RWPE2 (cell line): ENCODE measurements around the gene EIF1AD.

Experiments
- ATAC-seq: fragments of 200-7000 bp; cut with Tn5 transposase; 3 replicates; pipeline ENCODE4 v1.9.1; 2021; ENCODE audit warnings: low read depth
- DNase-seq: peaks from one replicate; pipeline ENCODE4 v3.0.0-alpha.2; 2020; ENCODE audit warnings: low spot score
- H3K27ac ChIP-seq: fragments of 450-650 bp; 2 replicates; pipeline ENCODE4 v1.5.1; 2017; ENCODE audit warnings: mild to moderate bottlenecking; ENCODE audit not compliant: poor library complexity, severe bottlenecking
- H3K27me3 ChIP-seq: fragments of 250-450 bp; sonication (Bioruptor Pico); 2 replicates; pipeline ENCODE4 v1.5.1; 2021; ENCODE audit warnings: mild to moderate bottlenecking, moderate library complexity; ENCODE audit not compliant: insufficient read depth, poor library complexity, severe bottlenecking
- H3K36me3 ChIP-seq: fragments of 250-450 bp; sonication (Bioruptor Pico); 2 replicates; pipeline ENCODE4 v1.5.1; 2020; ENCODE audit warnings: low read depth, mild to moderate bottlenecking, moderate library complexity
- H3K4me1 ChIP-seq: fragments of 250-450 bp; sonication (Bioruptor Pico); 2 replicates; pipeline ENCODE4 v1.5.1; 2021; ENCODE audit warnings: mild to moderate bottlenecking, moderate library complexity; ENCODE audit not compliant: insufficient read depth, poor library complexity, severe bottlenecking
- H3K4me3 ChIP-seq: fragments of 250-450 bp; sonication (Bioruptor Pico); 2 replicates; pipeline ENCODE4 v1.5.1; 2021; ENCODE audit warnings: mild to moderate bottlenecking, moderate library complexity; ENCODE audit not compliant: severe bottlenecking
- H3K9me3 ChIP-seq: fragments of 250-450 bp; sonication (Bioruptor Pico); 2 replicates; pipeline ENCODE4 v1.5.1; 2021; ENCODE audit warnings: mild to moderate bottlenecking, moderate library complexity; ENCODE audit not compliant: severe bottlenecking
- TF ChIP-seq, protein P1 (sequence below): fragments of 450-650 bp; IDR thresholded peaks from one replicate; pipeline ENCODE4 v1.5.1; 2017; ENCODE audit warnings: mild to moderate bottlenecking, moderate library complexity; ENCODE audit not compliant: poor library complexity, severe bottlenecking

Gene EIF1AD

DNA sequence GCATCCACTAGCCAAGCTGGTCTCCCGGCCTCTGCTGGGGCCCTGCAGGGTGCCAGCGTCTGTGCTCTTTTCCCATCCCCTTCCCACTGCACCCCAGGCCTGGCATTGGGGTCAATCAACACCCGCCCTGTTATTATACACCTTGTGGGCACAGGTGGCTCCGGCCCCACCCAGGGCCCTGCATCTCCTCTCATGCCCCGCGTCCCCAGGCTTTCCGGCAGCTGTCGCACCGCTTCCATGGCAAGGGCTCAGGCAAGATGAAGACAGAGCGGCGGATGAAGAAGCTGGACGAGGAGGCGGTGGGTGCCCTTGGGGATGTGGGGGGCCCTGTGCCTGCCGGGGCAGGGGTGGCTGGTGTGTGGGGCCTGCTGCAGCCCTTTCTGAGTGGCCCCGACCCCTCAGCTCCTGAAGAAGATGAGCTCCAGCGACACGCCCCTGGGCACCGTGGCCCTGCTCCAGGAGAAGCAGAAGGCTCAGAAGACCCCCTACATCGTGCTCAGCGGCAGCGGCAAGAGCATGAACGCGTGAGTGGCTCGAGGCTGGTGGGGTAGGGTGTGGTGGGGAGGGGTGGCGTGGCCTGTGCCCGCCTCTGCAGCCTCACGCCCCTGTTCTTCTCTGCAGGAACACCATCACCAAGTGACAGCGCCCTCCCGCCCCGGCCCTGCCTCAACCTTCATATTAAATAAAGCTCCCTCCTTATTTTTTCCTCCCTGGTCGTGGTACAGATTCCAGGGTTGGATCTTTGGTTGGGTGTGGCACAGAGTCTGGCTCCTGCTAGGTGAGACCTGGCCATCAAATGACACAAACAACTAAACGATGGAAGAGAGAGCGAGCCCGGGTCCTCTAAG is 23.3 kb downstream of the EIF1AD start:
- Histone ChIP-seq H3K27ac (no peak overlapping the region), H3K36me3 (peaks cover 33% of the 10 kb centered on the region), H3K9me3 (no peaks in the 10 kb centered on the region), H3K4me1 (no peaks in the 10 kb centered on the region), H3K4me3 (no peak overlapping the region), H3K27me3 (no peaks in the 10 kb centered on the region)
- TF ChIP-seq, protein P1, sequence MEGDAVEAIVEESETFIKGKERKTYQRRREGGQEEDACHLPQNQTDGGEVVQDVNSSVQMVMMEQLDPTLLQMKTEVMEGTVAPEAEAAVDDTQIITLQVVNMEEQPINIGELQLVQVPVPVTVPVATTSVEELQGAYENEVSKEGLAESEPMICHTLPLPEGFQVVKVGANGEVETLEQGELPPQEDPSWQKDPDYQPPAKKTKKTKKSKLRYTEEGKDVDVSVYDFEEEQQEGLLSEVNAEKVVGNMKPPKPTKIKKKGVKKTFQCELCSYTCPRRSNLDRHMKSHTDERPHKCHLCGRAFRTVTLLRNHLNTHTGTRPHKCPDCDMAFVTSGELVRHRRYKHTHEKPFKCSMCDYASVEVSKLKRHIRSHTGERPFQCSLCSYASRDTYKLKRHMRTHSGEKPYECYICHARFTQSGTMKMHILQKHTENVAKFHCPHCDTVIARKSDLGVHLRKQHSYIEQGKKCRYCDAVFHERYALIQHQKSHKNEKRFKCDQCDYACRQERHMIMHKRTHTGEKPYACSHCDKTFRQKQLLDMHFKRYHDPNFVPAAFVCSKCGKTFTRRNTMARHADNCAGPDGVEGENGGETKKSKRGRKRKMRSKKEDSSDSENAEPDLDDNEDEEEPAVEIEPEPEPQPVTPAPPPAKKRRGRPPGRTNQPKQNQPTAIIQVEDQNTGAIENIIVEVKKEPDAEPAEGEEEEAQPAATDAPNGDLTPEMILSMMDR = no peak
- ATAC-seq (no peak), DNase-seq (no peak)

DNA sequence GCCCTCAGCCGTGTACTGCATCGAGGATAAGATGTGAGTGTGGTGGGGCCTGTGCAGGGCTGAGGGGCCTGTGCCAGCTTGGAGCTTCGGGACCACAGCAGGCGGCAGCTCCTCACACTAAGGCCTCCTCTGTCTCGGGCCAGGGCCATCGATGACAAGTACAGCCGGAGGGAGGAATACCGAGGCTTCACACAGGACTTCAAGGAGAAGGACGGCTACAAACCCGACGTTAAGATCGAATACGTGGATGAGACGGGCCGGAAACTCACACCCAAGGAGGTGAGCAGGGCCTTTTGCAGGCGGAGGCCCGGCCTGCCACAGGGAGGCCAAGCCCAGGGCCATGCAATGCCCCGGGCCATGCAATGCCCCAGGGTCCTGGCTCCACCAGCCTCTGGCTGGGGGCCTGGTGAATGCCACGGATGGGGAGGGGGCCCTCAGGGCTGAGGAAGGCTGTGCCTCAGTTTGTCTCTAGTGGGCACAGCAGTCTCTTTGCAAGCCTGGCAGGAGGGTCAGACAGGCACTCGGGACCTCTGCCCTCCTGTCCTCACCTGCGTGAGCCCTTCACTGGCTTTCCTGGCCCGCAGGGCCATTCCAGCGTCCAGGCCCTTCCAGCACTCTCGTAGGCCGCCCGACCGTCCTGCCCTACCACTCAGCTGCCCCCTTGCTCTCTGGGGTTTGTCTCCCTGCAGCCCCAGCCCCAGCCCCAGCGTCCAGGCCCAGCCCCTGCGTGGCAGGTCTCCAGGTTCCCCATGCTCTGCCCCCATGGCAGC is 24.2 kb downstream of the EIF1AD start:
- Histone ChIP-seq H3K4me1 (no peaks in the 10 kb centered on the region), H3K27ac (no peak overlapping the region), H3K27me3 (no peaks in the 10 kb centered on the region), H3K4me3 (no peak overlapping the region), H3K9me3 (no peaks in the 10 kb centered on the region), H3K36me3 (peaks cover 37% of the 10 kb centered on the region)
- DNase-seq = no peak
- TF ChIP-seq, protein P1 = no peak
- no peak for ATAC-seq

DNA sequence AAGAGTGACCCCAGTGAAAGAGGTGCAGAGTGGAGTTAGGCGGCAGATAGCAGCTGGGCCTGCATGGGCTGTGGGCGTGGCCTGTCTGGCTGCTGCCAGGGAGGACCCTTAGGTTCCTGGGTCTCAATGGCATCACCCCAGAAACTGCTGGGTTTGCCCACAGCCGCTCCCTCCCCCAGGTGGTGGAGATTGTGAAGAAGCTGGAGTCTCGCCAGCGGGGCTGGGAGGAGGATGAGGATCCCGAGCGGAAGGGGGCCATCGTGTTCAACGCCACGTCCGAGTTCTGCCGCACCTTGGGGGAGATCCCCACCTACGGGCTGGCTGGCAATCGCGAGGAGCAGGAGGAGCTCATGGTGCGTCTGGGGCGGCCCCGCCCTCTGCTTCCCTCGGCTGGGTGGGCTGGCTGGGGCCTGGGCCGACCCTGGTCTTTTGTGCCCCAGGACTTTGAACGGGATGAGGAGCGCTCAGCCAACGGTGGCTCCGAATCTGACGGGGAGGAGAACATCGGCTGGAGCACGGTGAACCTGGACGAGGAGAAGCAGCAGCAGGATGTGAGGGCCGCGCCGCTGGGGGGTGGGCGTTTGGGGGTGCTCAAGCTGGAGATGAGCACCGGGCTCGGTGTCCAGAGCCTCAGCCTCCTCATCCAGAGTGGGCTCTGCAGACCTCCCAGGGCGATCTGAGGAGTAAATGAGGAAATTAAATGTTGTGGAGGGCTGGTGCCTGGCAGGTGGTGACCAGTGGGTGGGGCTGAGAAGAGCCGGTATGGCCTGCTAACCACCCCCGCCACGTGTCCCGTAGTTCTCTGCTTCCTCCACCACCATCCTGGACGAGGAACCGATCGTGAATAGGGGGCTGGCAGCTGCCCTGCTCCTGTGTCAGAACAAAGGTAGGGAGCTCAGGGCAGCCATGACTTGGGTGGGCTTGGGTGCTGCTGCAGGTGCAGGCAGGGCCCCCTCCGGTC is 25.5 kb downstream of the EIF1AD start:
- DNase-seq = no peak
- no peak overlapping the region for H3K4me3 ChIP-seq
- H3K9me3 ChIP-seq = no peaks in the 10 kb centered on the region
- no peak for ATAC-seq
- H3K27ac ChIP-seq = no peak overlapping the region
- H3K4me1 ChIP-seq = no peaks in the 10 kb centered on the region
- H3K36me3 ChIP-seq = peaks cover 37% of the 10 kb centered on the region
- TF ChIP-seq, protein P1 = no peak
- no peaks in the 10 kb centered on the region for H3K27me3 ChIP-seq

DNA sequence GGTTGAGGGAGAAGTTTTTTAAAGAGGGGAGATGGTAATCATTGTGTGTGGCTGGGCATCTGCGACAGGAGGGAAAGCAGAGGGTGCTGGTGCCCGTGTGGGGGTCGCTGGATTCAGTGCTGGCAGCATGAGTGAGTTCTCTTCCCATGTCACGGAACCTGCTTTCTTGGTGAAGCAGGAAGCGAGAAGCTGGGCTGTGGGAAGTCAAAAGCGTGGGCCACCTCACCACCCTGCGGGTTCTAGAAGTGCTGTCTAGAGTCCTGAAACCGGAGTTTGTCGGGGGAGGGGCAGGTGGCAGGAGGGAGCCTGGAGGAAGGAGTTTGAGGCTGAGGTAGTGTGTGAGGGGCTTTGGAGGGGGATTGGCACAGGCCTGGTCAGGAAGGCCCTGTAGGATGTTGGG is 26.2 kb downstream of the EIF1AD start:
- H3K36me3 ChIP-seq = peaks cover 37% of the 10 kb centered on the region
- TF ChIP-seq, protein P1 = no peak
- H3K4me1 ChIP-seq = no peaks in the 10 kb centered on the region
- no peaks in the 10 kb centered on the region for H3K27me3 ChIP-seq
- H3K9me3 ChIP-seq = no peaks in the 10 kb centered on the region
- no peak overlapping the region for H3K27ac ChIP-seq
- ATAC-seq (no peak), DNase-seq (no peak)
- H3K4me3 ChIP-seq = no peak overlapping the region
